Kidney capillary endothelial cell (primary cell): ENCODE results near the gene MYRFL.
A peak's percentile ranks its signal among the peaks of the same experiment; 100 is the strongest.

ENCODE experiments used
- DNase-seq: peaks from one replicate; pipeline ENCODE4 v3.0.0-alpha.2; 2018; ENCODE audit warnings: low spot score

Gene MYRFL

GRCh38 chr12:69932676-69933552, 107.9 kb downstream of the MYRFL start:
- no peak for DNase-seq

GRCh38 chr12:69934011-69934410, 109.0 kb downstream of the MYRFL start:
- no peak for DNase-seq

GRCh38 chr12:69935651-69936100, 110.6 kb downstream of the MYRFL start:
- no peak for DNase-seq

- no peak for DNase-seq
These were observed 111.2 kb downstream of the MYRFL start for GRCh38 chr12:69936214-69936731.

GRCh38 chr12:69936766-69937165, 111.7 kb downstream of the MYRFL start:
- no peak for DNase-seq

GRCh38 chr12:69947123-69947522, 122.1 kb downstream of the MYRFL start:
- DNase-seq: no peak

GRCh38 chr12:69947897-69948296, 122.9 kb downstream of the MYRFL start:
- DNase-seq: no peak

- DNase-seq: no peak
These were observed 123.8 kb downstream of the MYRFL start for GRCh38 chr12:69948851-69949250.

- DNase-seq: no peak
These were observed 124.4 kb downstream of the MYRFL start for GRCh38 chr12:69949311-69950002.

GRCh38 chr12:69951108-69951507, 126.1 kb downstream of the MYRFL start:
- DNase-seq: no peak

- DNase-seq: no peak
These were observed 127.9 kb downstream of the MYRFL start for GRCh38 chr12:69952890-69953289.

- DNase-seq: no peak
These were observed 136.2 kb downstream of the MYRFL start for GRCh38 chr12:69961246-69961645.

- peak; percentile 35 for DNase-seq
These were observed 141.4 kb downstream of the MYRFL start for GRCh38 chr12:69966409-69966808.

GRCh38 chr12:69966839-69967238, 141.8 kb downstream of the MYRFL start:
- DNase-seq: no peak

GRCh38 chr12:69969011-69969410, 144.0 kb downstream of the MYRFL start:
- no peak for DNase-seq

GRCh38 chr12:69972136-69972535, 147.1 kb downstream of the MYRFL start:
- no peak for DNase-seq

GRCh38 chr12:69978020-69978419, 153.0 kb downstream of the MYRFL start:
- DNase-seq: no peak

- no peak for DNase-seq
These were observed 157.0 kb downstream of the MYRFL start for GRCh38 chr12:69981881-69982475.

GRCh38 chr12:69984241-69984640, 159.2 kb downstream of the MYRFL start:
- DNase-seq: no peak

- DNase-seq: no peak
These were observed 160.6 kb downstream of the MYRFL start for GRCh38 chr12:69985656-69986055.

GRCh38 chr12:69986114-69986513, 161.1 kb downstream of the MYRFL start:
- DNase-seq: no peak

GRCh38 chr12:69987579-69988091, 162.6 kb downstream of the MYRFL start:
- DNase-seq: peak; percentile 65
